Measurements from ENCODE around the gene CHCHD3. TPM values are rescaled to one million over a fixed set of nuclear protein-coding genes. Genes with fewer than 3 reads are reported as not detected.
A peak's percentile ranks its signal among the peaks of the same experiment; 100 is the strongest.

Gene CHCHD3
- total RNA-seq, 1 experiment from 2014 or later = 138 TPM

GRCh38 chr7:132784406-132784805 is 297.5 kb downstream of the CHCHD3 start:
- DNase-seq (ENCODE audit: extremely low read depth, low read depth) = no peak

- peak; percentile 84 for DNase-seq (ENCODE audit: extremely low read depth, low read depth)
Observed at GRCh38 chr7:132783824-132784223, 298.1 kb downstream of the CHCHD3 start.

DNA sequence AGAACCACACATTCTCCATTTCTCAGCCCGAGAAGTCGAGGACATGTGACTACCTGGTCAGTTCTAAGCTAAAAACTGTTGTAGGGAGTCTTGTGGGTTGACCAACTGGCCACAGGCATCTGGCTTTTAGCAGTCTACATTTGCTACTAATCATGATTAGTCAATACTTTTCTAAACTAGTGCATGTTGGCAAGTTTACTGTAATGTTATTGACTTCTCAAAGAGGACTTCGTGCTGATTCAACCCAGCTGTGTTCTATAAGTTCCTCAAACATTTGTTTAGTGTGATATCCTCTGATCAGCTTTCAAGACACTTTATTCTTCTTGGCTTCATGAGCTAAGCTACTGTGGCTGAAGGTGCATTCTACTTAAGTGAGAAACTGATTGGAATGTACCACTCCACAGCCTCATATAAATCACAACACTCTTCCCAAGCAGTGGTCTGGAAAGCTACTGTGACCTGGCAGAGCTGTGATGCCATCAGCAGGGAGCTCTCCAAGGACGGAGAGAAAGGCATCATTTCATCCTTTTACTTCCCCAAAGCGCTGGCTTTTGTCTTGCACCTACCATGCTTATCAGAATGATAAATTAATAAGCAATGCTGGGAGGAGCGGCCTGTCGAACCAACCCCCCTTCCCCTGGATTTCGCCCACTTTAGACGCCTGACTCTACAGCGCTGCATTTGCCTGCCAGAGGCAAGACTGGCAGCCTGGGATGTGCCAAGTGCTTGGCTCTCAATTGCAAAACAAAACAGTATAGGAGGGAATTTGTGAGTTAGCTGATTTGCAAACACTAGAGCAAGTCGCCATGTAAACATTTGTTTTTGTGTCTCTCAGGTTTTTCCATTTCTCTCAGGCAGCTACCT is 298.9 kb downstream of the CHCHD3 start:
- DNase-seq (ENCODE audit: extremely low read depth, low read depth) = no peak

GRCh38 chr7:132780822-132781221 is 301.1 kb downstream of the CHCHD3 start:
- no peak for DNase-seq (ENCODE audit: extremely low read depth, low read depth)

- no peak for DNase-seq (ENCODE audit: extremely low read depth, low read depth)
Observed at GRCh38 chr7:132779164-132779563, 302.7 kb downstream of the CHCHD3 start.

DNA sequence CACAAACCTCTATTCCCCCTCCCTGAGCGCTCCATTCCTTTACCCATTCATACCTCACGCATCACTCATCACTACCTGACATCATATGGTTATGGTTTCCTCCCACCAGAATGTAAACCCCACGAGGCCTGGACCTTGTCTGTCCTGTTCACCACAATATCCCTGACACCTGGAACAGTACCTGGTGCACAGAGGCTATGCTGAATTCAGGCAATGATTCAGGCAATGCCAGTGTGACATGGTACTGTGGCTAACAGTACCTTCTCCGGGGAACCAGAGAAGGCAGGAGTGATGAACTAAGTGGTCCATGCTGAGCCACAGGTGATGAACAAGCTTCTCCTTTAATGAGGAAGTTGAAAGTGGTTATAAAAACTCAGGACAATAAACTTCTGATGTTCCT is 303.1 kb downstream of the CHCHD3 start:
- DNase-seq (ENCODE audit: extremely low read depth, low read depth) = no peak

DNA sequence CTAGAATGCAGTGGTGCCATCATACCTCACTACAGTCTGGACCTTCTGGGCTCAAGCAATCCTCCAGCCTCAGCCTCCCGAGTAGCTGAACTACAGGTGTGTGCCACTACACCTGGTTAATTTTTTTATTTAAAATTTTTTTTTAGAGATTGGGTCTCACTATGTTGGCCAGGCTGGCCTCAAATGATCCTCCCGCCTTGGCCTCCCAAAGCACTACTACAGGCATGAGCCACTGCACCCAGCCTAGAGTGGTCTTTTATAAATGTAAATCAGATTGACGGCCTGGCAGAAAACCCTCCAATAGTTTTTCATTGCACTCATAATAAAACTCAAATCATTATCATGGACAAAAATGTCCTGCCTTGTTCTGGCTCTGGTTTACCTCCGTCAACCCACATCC is 303.9 kb downstream of the CHCHD3 start:
- DNase-seq (ENCODE audit: extremely low read depth, low read depth) = no peak

DNA sequence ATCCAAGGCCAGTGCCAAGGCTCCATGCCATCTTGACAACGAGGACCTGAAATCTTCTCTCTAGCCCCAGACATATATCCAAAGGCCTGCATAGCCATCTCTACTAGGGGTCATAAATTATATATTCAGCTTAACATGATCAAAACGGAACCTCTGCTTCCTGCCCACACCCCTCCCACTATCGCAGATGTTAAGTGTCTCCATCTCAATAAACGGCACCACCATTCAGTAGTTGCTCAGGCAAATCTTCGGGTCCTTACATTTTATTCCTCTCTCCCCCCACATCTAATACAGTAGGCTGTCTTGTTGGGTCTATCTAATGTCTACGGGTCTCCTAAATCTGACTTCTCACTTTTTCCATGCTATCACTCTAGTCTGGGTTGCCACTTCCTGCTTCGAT is 304.5 kb downstream of the CHCHD3 start:
- DNase-seq (ENCODE audit: extremely low read depth, low read depth) = no peak

GRCh38 chr7:132776048-132776620 is 305.8 kb downstream of the CHCHD3 start:
- DNase-seq (ENCODE audit: extremely low read depth, low read depth) = no peak

DNA sequence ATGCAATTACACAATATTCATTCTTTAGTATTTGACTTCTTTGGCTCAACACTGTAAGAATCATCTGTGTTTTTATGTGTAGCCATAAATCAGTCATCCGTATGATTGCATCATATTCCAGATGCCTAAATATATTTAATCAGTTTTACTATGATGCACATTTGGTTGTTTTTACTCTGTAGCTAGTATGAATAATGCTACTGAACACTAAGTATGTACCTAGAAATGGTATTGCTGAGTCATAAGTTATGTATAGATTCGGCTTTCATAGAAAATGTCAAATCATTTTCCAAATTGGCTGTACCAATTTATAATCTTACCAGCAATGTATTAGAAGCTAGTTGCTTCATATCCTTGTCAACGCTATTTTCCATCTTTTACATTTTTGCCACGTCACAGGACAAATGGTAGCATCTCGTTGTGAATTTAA is 308.3 kb downstream of the CHCHD3 start:
- no peak for DNase-seq (ENCODE audit: extremely low read depth, low read depth)

DNA sequence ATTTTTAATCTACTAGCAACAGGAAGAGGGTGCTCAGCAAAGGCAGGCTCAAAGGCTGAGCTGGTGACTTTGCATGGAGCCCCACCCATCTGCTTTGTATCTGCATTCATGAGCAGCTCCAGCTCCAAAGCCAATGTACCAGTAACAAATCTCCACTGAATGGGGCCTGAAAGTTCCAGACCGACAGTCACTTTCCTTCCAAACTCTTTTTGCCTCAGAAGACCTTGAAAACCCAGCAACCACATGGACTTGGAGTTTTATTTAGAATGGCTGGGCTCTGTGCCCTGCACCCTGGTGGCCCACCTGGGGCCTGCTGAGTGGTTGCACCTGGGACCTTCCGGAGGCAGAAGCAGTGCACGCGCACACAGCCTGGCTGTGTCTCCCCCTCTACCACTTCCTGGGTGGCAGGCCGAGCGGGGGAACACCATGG is 310.6 kb downstream of the CHCHD3 start:
- DNase-seq (ENCODE audit: extremely low read depth, low read depth) = no peak

DNA sequence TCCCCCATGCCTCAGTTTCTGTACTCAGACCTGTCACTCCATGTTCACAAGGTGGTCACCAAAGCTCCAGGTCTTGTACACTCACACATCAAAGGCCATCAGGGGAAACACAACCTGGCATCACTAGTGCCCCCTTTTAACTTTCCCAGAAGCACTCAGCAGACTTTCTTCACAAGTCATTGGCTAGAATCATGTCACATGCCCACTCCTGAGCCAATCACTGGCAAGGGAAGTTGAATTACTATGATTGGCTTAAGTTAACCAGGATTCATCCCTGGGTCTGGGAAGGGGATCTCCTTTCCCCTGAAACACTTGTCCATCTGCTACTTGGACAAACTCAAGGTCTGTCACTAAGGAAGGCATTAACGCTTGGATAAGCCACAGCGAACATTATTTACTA is 311.8 kb downstream of the CHCHD3 start:
- no peak for DNase-seq (ENCODE audit: extremely low read depth, low read depth)

GRCh38 chr7:132769280-132769679 is 312.6 kb downstream of the CHCHD3 start:
- DNase-seq (ENCODE audit: extremely low read depth, low read depth) = no peak

- no peak for DNase-seq (ENCODE audit: extremely low read depth, low read depth)
Observed at GRCh38 chr7:132768099-132768498, 313.8 kb downstream of the CHCHD3 start.

- no peak for DNase-seq (ENCODE audit: extremely low read depth, low read depth)
Observed at GRCh38 chr7:132767378-132767777, 314.5 kb downstream of the CHCHD3 start.

DNA sequence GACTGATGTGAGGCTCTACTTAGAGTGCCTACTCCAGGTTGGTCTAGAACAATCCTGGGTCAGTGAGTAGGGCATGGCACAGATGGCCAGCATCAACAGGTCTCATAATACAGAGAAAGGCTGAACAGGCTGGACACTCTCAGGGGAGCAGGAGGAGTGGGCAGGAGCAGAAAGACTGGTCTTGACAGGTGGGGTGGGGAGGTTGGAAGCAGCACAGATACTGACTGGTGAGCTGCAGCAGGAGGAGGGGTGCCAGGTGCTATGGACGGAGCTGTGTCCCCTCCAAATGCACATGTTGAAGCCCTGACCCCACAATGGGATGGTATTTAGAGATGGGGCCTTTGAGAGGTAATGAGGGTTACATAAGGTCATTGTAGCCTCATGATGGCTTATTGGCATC is 315.2 kb downstream of the CHCHD3 start:
- DNase-seq (ENCODE audit: extremely low read depth, low read depth) = no peak

DNA sequence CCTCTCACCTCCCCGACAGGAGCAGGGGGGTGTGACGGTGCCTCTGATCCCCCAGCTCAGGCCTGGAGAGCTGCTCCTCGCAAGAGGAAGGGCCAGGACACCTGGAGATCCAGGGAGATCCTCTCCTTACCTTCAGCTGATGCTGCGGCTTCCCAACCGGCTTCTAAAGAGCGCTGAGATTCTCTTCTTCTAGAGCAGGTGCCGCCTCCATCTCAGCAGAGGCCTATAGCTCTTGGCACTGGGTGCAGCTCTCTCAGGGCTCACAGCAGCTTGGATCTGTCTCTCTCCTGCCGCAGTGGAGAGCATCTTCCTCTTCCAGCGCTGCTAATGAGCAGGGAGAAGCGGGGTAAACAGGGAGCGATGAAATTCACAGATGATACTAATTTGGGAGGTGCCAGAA is 316.0 kb downstream of the CHCHD3 start:
- no peak for DNase-seq (ENCODE audit: extremely low read depth, low read depth)

- DNase-seq (ENCODE audit: extremely low read depth, low read depth) = no peak
Observed at GRCh38 chr7:132764762-132765161, 317.1 kb downstream of the CHCHD3 start.

DNA sequence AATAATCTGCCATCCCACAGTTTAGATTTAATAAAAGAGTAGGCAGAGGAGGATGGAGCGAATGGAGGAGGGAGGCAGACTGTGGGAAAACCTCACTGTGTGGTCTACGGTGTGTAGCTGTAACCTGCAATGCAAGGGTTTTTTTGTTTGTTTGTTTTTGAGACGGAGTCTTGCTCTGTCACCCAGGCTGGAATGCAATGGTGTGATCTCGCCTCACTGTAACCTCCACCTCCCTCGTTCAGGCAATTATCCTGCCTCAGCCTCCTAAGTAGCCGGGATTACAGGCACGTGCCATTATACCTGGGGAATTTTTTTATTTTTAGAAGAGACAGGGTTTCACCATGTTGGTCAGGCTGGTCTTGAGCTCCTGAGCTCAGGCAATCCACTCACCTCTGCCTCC is 321.0 kb downstream of the CHCHD3 start:
- DNase-seq (ENCODE audit: extremely low read depth, low read depth) = no peak

DNA sequence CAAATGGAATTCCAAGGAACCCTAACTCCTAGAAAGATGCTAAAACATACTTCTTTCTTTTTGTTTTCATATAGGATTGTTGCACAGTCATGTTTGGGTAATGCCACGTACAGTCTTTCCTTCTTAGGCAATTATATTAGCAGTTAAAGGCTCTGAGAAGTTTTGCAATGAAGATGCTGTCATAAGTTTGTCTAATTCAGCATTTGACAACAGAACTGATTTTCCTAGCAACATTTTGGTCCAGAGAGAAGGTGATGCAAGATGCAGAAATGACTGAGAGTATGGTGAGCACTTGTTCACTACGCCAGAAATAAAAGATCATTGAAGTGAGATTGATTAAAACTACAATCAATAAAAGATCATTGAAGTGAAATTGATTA is 321.7 kb downstream of the CHCHD3 start:
- peak; percentile 16 for DNase-seq (ENCODE audit: extremely low read depth, low read depth)

GRCh38 chr7:132759482-132760243 is 322.2 kb downstream of the CHCHD3 start:
- DNase-seq (ENCODE audit: extremely low read depth, low read depth) = no peak

DNA sequence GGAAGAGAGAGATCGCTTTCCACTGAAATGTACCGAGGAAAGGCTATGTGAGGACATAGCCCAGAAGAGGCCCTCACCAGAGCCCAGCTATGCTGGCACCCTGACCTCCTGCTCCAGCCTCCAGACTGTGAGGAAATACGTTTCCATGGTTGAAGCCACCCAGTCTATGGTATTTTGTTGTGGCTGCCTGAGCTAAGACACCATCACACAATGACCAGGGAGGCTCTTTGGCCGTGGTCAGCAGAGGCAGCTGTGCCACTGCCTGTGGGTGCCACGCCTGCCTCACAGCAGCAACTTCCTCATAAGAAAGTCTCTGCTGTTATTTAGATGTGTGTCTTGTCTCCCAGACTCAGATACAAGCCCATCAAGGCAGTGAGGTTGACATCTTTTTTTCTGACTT is 322.9 kb downstream of the CHCHD3 start:
- DNase-seq (ENCODE audit: extremely low read depth, low read depth) = no peak

Measured in NCI-H460 (cell line).